WTC11 (cell line): ENCODE data around the gene MOSPD3. TPM values are rescaled to one million over a fixed set of nuclear protein-coding genes. Genes with fewer than 3 reads are reported as not detected.

ENCODE experiments used
- ATAC-seq: fragments of 200-7000 bp; cut with Tn5 transposase; 2 replicates; pipeline ENCODE4 v1.10.0; 2021; ENCODE audit warnings: mild to moderate bottlenecking, moderate library complexity
- CTCF ChIA-PET: fragments of 300-600 bp; sonication (Branson Sonifier 250); formaldehyde crosslinking; loops from one replicate; lab custom pipeline; 2021; ENCODE audit warnings: antibody characterized with exemption; lab: Charles Lee
- POLR2A ChIA-PET: fragments of 350-600 bp; sonication (Branson Sonifier 250); formaldehyde crosslinking; loops from one replicate; lab custom pipeline; 2021; ENCODE audit warnings: antibody characterized with exemption; lab: Charles Lee
- DNase-seq: peaks from one replicate; pipeline ENCODE4 v3.0.0; 2021; ENCODE audit warnings: low spot score
- H3K27ac Mint-ChIP-seq: 2 replicates; pipeline ENCODE4 v1.8.0; 2021; ENCODE audit warnings: mixed read lengths
- H3K27me3 Mint-ChIP-seq: 2 replicates; pipeline ENCODE4 v1.8.0; 2021; ENCODE audit warnings: low read depth, mild to moderate bottlenecking, moderate library complexity, mixed read lengths
- H3K36me3 Mint-ChIP-seq: 2 replicates; pipeline ENCODE4 v1.8.0; 2021; ENCODE audit warnings: mixed read lengths
- H3K4me1 Mint-ChIP-seq: 2 replicates; pipeline ENCODE4 v1.8.0; 2022; ENCODE audit warnings: mixed read lengths
- H3K4me3 Mint-ChIP-seq: 2 replicates; pipeline ENCODE4 v1.8.0; 2021; ENCODE audit warnings: mild to moderate bottlenecking, moderate library complexity, mixed read lengths
- H3K9me3 Mint-ChIP-seq: 2 replicates; pipeline ENCODE4 v1.8.0; 2021; ENCODE audit warnings: mixed read lengths
- CBFB ChIP-seq: sonication (generic); formaldehyde crosslinking; IDR thresholded peaks from 2 replicates; pipeline ENCODE4 v1.8.1; 2022; ENCODE audit warnings: mild to moderate bottlenecking, low read depth, missing genetic modification reagents
- CDX4 ChIP-seq: fragments of 250-450 bp; sonication (Bioruptor Pico); IDR thresholded peaks from 2 replicates; pipeline ENCODE4 v1.9.0; 2021; ENCODE audit warnings: moderate library complexity, mild to moderate bottlenecking, inconsistent platforms, borderline replicate concordance
- ESRRA ChIP-seq: sonication (generic); formaldehyde crosslinking; IDR thresholded peaks from 2 replicates; pipeline ENCODE4 v1.8.1; 2022; ENCODE audit warnings: mild to moderate bottlenecking, missing genetic modification reagents, borderline replicate concordance
- FOXJ3 ChIP-seq: sonication (generic); formaldehyde crosslinking; IDR thresholded peaks from 2 replicates; pipeline ENCODE4 v1.9.0; 2021; ENCODE audit warnings: missing genetic modification reagents, mild to moderate bottlenecking, borderline replicate concordance
- GRHL2 ChIP-seq: fragments of 250-450 bp; sonication (Bioruptor Pico); IDR thresholded peaks from 2 replicates; pipeline ENCODE4 v1.8.0; 2022; ENCODE audit warnings: mild to moderate bottlenecking, moderate library complexity; ENCODE audit not compliant: insufficient replicate concordance, severe bottlenecking
- IRF2 ChIP-seq: sonication (generic); formaldehyde crosslinking; IDR thresholded peaks from 2 replicates; pipeline ENCODE4 v1.8.0; 2022; ENCODE audit warnings: low read depth, missing genetic modification reagents, borderline replicate concordance
- MLX ChIP-seq: sonication (generic); formaldehyde crosslinking; IDR thresholded peaks from 2 replicates; pipeline ENCODE4 v1.8.1; 2023; ENCODE audit warnings: mild to moderate bottlenecking, missing genetic modification reagents, moderate library complexity
- NR3C1 ChIP-seq: sonication (generic); formaldehyde crosslinking; conservative IDR thresholded peaks from 2 replicates; pipeline ENCODE4 v1.8.1; 2023; ENCODE audit warnings: low read depth, mild to moderate bottlenecking, missing genetic modification reagents
- OVOL2 ChIP-seq: fragments of 250-450 bp; sonication (Bioruptor Pico); IDR thresholded peaks from 2 replicates; pipeline ENCODE4 v1.9.0; 2021; ENCODE audit warnings: mild to moderate bottlenecking, borderline replicate concordance
- PRDM15 ChIP-seq: sonication (generic); formaldehyde crosslinking; IDR thresholded peaks from 2 replicates; pipeline ENCODE4 v1.8.0; 2022; ENCODE audit warnings: missing genetic modification reagents
- SP1 ChIP-seq: sonication (generic); formaldehyde crosslinking; conservative IDR thresholded peaks from 2 replicates; pipeline ENCODE4 v1.8.1; 2022; ENCODE audit warnings: missing genetic modification reagents
- ZNF121 ChIP-seq: sonication (generic); formaldehyde crosslinking; IDR thresholded peaks from 2 replicates; pipeline ENCODE4 v1.8.0; 2023; ENCODE audit warnings: missing genetic modification reagents
- total RNA-seq: library from RNA; stranded (reverse); gene quantifications from 3 replicates; pipeline ENCODE4 v1.2.3, GENCODE V29; 2021
- TF ChIP-seq, protein P1 (sequence below): sonication (generic); formaldehyde crosslinking; IDR thresholded peaks from 2 replicates; pipeline ENCODE4 v1.8.1; 2023; ENCODE audit warnings: mild to moderate bottlenecking, missing genetic modification reagents
- TF ChIP-seq, protein P2 (sequence below): sonication (generic); formaldehyde crosslinking; IDR thresholded peaks from 2 replicates; pipeline ENCODE4 v1.8.1; 2023; ENCODE audit warnings: mild to moderate bottlenecking, moderate library complexity, missing genetic modification reagents
- TF ChIP-seq, protein P3 (sequence below): sonication (generic); formaldehyde crosslinking; IDR thresholded peaks from 2 replicates; pipeline ENCODE4 v1.8.1; 2022; ENCODE audit warnings: missing genetic modification reagents, borderline replicate concordance
- TF ChIP-seq, protein P4 (sequence below): sonication (generic); formaldehyde crosslinking; IDR thresholded peaks from 2 replicates; pipeline ENCODE4 v1.8.1; 2023; ENCODE audit warnings: mild to moderate bottlenecking, missing genetic modification reagents, moderate library complexity

The MOSPD3 gene
- total RNA-seq, 1 experiment from 2014 or later, result 21.9 TPM

DNA sequence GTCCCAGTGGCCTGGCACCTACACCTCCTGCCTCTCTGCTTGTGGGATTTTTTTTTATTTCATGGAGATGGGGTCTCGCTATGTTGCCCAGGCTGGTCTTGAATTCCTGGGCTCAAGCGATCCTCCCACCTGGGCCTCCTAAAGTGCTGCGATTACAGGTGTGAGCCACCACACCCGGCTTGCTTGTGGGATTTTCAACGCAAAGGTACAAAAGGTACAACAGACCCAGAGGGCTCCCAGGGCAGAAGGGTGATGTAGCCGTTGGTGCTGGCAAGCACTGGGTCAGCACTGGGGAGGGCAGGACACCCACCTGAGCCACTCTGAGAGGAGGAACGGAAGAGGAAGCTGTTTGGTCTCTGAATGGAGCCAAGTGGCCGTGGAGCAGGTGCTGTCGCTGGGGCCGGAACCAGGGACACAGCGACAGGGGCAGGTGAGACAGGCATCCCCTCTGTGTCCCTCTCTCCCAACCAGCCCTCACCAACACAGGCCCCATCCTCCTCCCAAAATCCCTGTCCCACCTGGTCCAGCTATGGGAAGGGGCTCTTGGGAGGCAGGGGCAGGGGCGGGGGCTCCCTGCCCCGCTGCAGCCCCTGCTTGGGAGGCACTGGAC is 35.9 kb upstream of the MOSPD3 start:
- TF ChIP-seq SP1, result no peak
- peak; percentile 75 for TF ChIP-seq ZNF121
- Mint-ChIP-seq H3K36me3 (peaks cover 7% of the 10 kb centered on the region; the same call in 1 of the 2 replicates), H3K27me3 (0 out of 2 replicates have a peak, but pooled peaks cover 3% of the 10 kb centered on the region), H3K27ac (no peak overlapping the region), H3K4me1 (peaks cover 10% of the 10 kb centered on the region), H3K4me3 (no peak overlapping the region), H3K9me3 (no peaks in the 10 kb centered on the region)
- ATAC-seq (no peak), DNase-seq (no peak)
- ChIA-PET CTCF (interaction anchor here (0.8 to 1.6 kb wide), 2 partner anchors 9 to 17 kb away, joined by 3 read pairs; no protein-coding TSS in a partner anchor), POLR2A (no interaction called here)

DNA sequence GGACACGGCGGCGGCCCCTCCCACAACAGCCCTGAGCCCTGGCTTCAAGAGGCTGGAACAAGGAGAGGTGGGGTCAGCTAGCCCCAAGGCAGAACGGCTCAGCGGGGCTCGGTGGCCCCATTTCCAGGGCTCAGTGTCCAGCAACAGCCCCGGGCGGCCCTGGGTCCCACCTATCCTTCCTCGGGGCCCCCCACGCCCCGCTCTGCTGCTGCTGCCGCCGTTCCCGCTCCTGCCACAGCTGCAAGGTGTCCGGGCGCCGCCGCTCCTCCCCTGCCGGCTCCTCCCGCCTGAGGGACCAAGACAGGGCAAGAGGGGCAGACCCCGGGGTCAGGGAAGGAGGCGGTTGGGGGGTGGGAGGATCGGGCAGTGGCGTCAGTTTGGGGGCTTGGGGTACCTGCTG is 35.2 kb upstream of the MOSPD3 start:
- POLR2A ChIA-PET, result no interaction called here

GRCh38 chr7:100577507-100577906 is 34.8 kb upstream of the MOSPD3 start:
- ATAC-seq, result no peak
- H3K4me3 Mint-ChIP-seq, result no peak overlapping the region
- ChIA-PET POLR2A (interaction anchor here (1.3 kb wide), 1 partner anchor 25 kb away, joined by 3 read pairs; the partner anchor contains the start of gene PCOLCE), CTCF (no interaction called here)
- DNase-seq, result no peak
- peaks cover 2% of the 10 kb centered on the region; the same call in 1 of the 2 replicates for H3K4me1 Mint-ChIP-seq
- H3K27ac Mint-ChIP-seq, result no peak overlapping the region
- H3K9me3 Mint-ChIP-seq, result no peaks in the 10 kb centered on the region
- H3K36me3 Mint-ChIP-seq, result peaks cover 7% of the 10 kb centered on the region; the same call in 1 of the 2 replicates
- H3K27me3 Mint-ChIP-seq, result no peaks in the 10 kb centered on the region
- no peak for TF ChIP-seq NR3C1 (CRISPR knock-in tag)
- no peak for TF ChIP-seq MLX (CRISPR knock-in tag)
- no peak for TF ChIP-seq ESRRA (CRISPR knock-in tag)
- TF ChIP-seq, protein P1, sequence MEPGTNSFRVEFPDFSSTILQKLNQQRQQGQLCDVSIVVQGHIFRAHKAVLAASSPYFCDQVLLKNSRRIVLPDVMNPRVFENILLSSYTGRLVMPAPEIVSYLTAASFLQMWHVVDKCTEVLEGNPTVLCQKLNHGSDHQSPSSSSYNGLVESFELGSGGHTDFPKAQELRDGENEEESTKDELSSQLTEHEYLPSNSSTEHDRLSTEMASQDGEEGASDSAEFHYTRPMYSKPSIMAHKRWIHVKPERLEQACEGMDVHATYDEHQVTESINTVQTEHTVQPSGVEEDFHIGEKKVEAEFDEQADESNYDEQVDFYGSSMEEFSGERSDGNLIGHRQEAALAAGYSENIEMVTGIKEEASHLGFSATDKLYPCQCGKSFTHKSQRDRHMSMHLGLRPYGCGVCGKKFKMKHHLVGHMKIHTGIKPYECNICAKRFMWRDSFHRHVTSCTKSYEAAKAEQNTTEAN (CRISPR knock-in tag), result no peak
- TF ChIP-seq CBFB (CRISPR knock-in tag), result no peak
- TF ChIP-seq, protein P2, sequence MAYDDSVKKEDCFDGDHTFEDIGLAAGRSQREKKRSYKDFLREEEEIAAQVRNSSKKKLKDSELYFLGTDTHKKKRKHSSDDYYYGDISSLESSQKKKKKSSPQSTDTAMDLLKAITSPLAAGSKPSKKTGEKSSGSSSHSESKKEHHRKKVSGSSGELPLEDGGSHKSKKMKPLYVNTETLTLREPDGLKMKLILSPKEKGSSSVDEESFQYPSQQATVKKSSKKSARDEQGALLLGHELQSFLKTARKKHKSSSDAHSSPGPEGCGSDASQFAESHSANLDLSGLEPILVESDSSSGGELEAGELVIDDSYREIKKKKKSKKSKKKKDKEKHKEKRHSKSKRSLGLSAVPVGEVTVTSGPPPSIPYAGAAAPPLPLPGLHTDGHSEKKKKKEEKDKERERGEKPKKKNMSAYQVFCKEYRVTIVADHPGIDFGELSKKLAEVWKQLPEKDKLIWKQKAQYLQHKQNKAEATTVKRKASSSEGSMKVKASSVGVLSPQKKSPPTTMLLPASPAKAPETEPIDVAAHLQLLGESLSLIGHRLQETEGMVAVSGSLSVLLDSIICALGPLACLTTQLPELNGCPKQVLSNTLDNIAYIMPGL, result no peak
- no peak for TF ChIP-seq GRHL2
- TF ChIP-seq, protein P3, sequence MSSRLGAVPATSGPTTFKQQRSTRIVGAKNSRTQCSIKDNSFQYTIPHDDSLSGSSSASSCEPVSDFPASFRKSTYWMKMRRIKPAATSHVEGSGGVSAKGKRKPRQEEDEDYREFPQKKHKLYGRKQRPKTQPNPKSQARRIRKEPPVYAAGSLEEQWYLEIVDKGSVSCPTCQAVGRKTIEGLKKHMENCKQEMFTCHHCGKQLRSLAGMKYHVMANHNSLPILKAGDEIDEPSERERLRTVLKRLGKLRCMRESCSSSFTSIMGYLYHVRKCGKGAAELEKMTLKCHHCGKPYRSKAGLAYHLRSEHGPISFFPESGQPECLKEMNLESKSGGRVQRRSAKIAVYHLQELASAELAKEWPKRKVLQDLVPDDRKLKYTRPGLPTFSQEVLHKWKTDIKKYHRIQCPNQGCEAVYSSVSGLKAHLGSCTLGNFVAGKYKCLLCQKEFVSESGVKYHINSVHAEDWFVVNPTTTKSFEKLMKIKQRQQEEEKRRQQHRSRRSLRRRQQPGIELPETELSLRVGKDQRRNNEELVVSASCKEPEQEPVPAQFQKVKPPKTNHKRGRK (CRISPR knock-in tag), result no peak

More for the DNA sequence above, 35.2 kb upstream of the MOSPD3 start:
- H3K36me3 Mint-ChIP-seq, result peaks cover 7% of the 10 kb centered on the region; the same call in 1 of the 2 replicates
- H3K4me1 Mint-ChIP-seq, result peaks cover 4% of the 10 kb centered on the region
- DNase-seq (no peak), ATAC-seq (no peak)
- H3K9me3 Mint-ChIP-seq, result no peaks in the 10 kb centered on the region
- CTCF ChIA-PET, result interaction anchor here (0.8 to 1.6 kb wide), 2 partner anchors 8 to 17 kb away, joined by 3 read pairs; no protein-coding TSS in a partner anchor
- no peak overlapping the region for H3K27ac Mint-ChIP-seq
- no peak for TF ChIP-seq FOXJ3 (CRISPR knock-in tag)
- TF ChIP-seq IRF2 (CRISPR knock-in tag), result no peak
- no peak for TF ChIP-seq CDX4
- no peak for TF ChIP-seq PRDM15 (CRISPR knock-in tag)
- no peak for TF ChIP-seq OVOL2 (CRISPR knock-in tag)
- TF ChIP-seq, protein P4, sequence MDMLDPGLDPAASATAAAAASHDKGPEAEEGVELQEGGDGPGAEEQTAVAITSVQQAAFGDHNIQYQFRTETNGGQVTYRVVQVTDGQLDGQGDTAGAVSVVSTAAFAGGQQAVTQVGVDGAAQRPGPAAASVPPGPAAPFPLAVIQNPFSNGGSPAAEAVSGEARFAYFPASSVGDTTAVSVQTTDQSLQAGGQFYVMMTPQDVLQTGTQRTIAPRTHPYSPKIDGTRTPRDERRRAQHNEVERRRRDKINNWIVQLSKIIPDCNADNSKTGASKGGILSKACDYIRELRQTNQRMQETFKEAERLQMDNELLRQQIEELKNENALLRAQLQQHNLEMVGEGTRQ (CRISPR knock-in tag), result no peak
- no peaks in the 10 kb centered on the region for H3K27me3 Mint-ChIP-seq
- no peak overlapping the region for H3K4me3 Mint-ChIP-seq
